Chondrocyte (in vitro differentiated cells): Measurements from ENCODE around the gene MSRB2. TPM values are rescaled to one million over a fixed set of nuclear protein-coding genes. Genes with fewer than 3 reads are reported as not detected.

Experiments
- DNase-seq: peaks from one replicate; pipeline ENCODE4 v3.0.0; 2021; ENCODE audit warnings: mixed read lengths, low spot score
- H3K27ac Mint-ChIP-seq: one replicate; pipeline ENCODE4 v1.8.0; 2021; ENCODE audit warnings: mild to moderate bottlenecking, moderate library complexity, mixed read lengths; ENCODE audit not compliant: unreplicated experiment
- H3K27me3 Mint-ChIP-seq: 2 replicates; pipeline ENCODE4 v1.8.0; 2021; ENCODE audit warnings: low read depth, mixed read lengths
- H3K36me3 Mint-ChIP-seq: 2 replicates; pipeline ENCODE4 v1.8.0; 2021; ENCODE audit warnings: low read depth, mixed read lengths
- H3K4me1 Mint-ChIP-seq: 2 replicates; pipeline ENCODE4 v1.8.0; 2021; ENCODE audit warnings: low read depth, mild to moderate bottlenecking, mixed read lengths
- H3K4me3 Mint-ChIP-seq: one replicate; pipeline ENCODE4 v1.8.0; 2021; ENCODE audit warnings: mild to moderate bottlenecking, moderate library complexity, mixed read lengths; ENCODE audit not compliant: unreplicated experiment
- H3K9me3 Mint-ChIP-seq: 2 replicates; pipeline ENCODE4 v1.8.0; 2021; ENCODE audit warnings: low read depth, mixed read lengths
- CTCF ChIP-seq: fragments of 200-600 bp; sonication (generic); IDR thresholded peaks from 2 replicates; pipeline ENCODE4 v1.5.0; 2021; ENCODE audit warnings: antibody characterized with exemption, mild to moderate bottlenecking, moderate library complexity
- total RNA-seq: library from RNA; stranded (reverse); gene quantifications from 3 replicates; pipeline ENCODE4 v1.2.1, GENCODE V29; 2021

The MSRB2 gene
- total RNA-seq, 1 donor from 2014 or later: 18.4 TPM

- Mint-ChIP-seq H3K9me3 (no peaks in the 10 kb centered on the region), H3K4me1 (peaks cover 7% of the 10 kb centered on the region), H3K4me3 (no peak overlapping the region), H3K36me3 (no peaks in the 10 kb centered on the region), H3K27me3 (peaks cover 41% of the 10 kb centered on the region), H3K27ac (no peak overlapping the region)
- TF ChIP-seq CTCF: peak; percentile 91
- no peak for DNase-seq
These were observed 63.0 kb downstream of the MSRB2 start for GRCh38 chr10:23158370-23158769.

GRCh38 chr10:23171232-23171876 lies 76.0 kb downstream of the MSRB2 start:
- DNase-seq: no peak
- Mint-ChIP-seq H3K27me3 (peaks cover 75% of the 10 kb centered on the region), H3K4me3 (no peak overlapping the region)

More at GRCh38 chr10:23171232-23171876, 76.0 kb downstream of the MSRB2 start:
- Mint-ChIP-seq H3K27ac (no peak overlapping the region), H3K9me3 (no peaks in the 10 kb centered on the region), H3K36me3 (no peaks in the 10 kb centered on the region), H3K4me1 (peaks cover 8% of the 10 kb centered on the region)
- no peak for TF ChIP-seq CTCF

Other genes starting within 250 kb of the MSRB2 start
- gene ARMC3, start 167.5 kb upstream of the MSRB2 start, total RNA-seq: 0.27 to 0.28 TPM in 2 of 3 replicates, not detected in the other
- not detected in 3 replicates for gene PTF1A, start 96.7 kb downstream of the MSRB2 start, total RNA-seq
- gene C10orf67, start 249.2 kb downstream of the MSRB2 start, total RNA-seq: not detected in 3 replicates